HepG2 (cell line): ENCODE results near the gene FOXK2. TPM values are rescaled to one million over a fixed set of nuclear protein-coding genes. Genes with fewer than 3 reads are reported as not detected.

ENCODE experiments used
- ATAC-seq: fragments of 200-7000 bp; cut with Tn5 transposase; 3 replicates; pipeline ENCODE4 v1.9.1; 2020; ENCODE audit warnings: mild to moderate bottlenecking, moderate library complexity
- BruUV-seq: library from RNA; stranded (reverse); fragments of 400-500 nt; replicated peaks from 2 replicates; lab custom pipeline; 2021; lab: Mats Ljungman, UMichigan
- CTCF ChIA-PET: fragments of 300-600 bp; formaldehyde crosslinking; extraction: SDS; loops from one replicate; lab custom pipeline; 2021; ENCODE audit warnings: low total read pairs, inconsistent platforms, low intra/inter-chr PET ratio; lab: Yijun Ruan, JAX
- POLR2A ChIA-PET: fragments of 350-600 bp; sonication (Branson Sonifier 250); formaldehyde crosslinking; loops from one replicate; lab custom pipeline; 2020; ENCODE audit warnings: antibody characterized with exemption, inconsistent platforms; lab: Yijun Ruan, JAX
- DNase-seq: peaks from one replicate; pipeline ENCODE4 v3.0.0-alpha.2; 2015; ENCODE audit warnings: low spot score
- FAIRE-seq: peaks from 3 replicates; lab custom pipeline; 2011; peaks lifted over from hg19 to GRCh38; lab: Jason Lieb, UNC
- H2AFZ ChIP-seq: one replicate; pipeline ENCODE4 v1.6.1; 2011; ENCODE audit warnings: low read length, inconsistent platforms
- H3K27ac ChIP-seq: fragments of 300-600 bp; 3 replicates; pipeline ENCODE4 v1.8.0; 2011; ENCODE audit warnings: mixed run types, mild to moderate bottlenecking, mixed read lengths, low read length, inconsistent platforms; ENCODE audit not compliant: insufficient read depth; ENCODE audit errors: extremely low read length
- H3K27me3 ChIP-seq, 2 experiments: fragments of 200-600 bp in 1 of 2; 2 replicates in 1 of 2; 3 replicates in 1 of 2; pipeline versions ENCODE4 v1.6.0 to v1.8.0; 2011; ENCODE audit warnings: low read length in 2 of 2, mild to moderate bottlenecking in 2 of 2, moderate library complexity in 2 of 2, inconsistent platforms in 1 of 2; ENCODE audit not compliant: insufficient read depth in 2 of 2, control insufficient read depth in 1 of 2
- H3K36me3 ChIP-seq, 2 experiments: fragments of 200-600 bp in 1 of 2; replicated peaks in 1 of 2; 2 replicates in 1 of 2; 3 replicates in 1 of 2; pipeline versions ENCODE4 v1.5.1 to v1.8.0; 2011; ENCODE audit warnings: low read length in 2 of 2, inconsistent platforms in 1 of 2; ENCODE audit not compliant: insufficient read depth in 2 of 2, control insufficient read depth in 1 of 2
- H3K4me1 ChIP-seq: 2 replicates; pipeline ENCODE4 v1.5.1; 2012; ENCODE audit warnings: low read length, inconsistent platforms; ENCODE audit not compliant: insufficient read depth
- H3K4me2 ChIP-seq: 2 replicates; pipeline ENCODE4 v1.6.0; 2011; ENCODE audit warnings: low read depth, low read length, inconsistent platforms
- H3K4me3 ChIP-seq, 3 experiments: fragments of 200-600 bp in 1 of 3; sonication (generic), shearing (Covaris generic) in 1 of 3; replicated peaks in 1 of 3; 2 replicates each; pipeline ENCODE4 v1.5.1; 2011 to 2016; ENCODE audit warnings: low read length in 3 of 3, inconsistent platforms in 2 of 3, low read depth in 2 of 3, mild to moderate bottlenecking in 2 of 3, control low read depth in 1 of 3, mixed read lengths in 1 of 3; ENCODE audit not compliant: insufficient read depth in 1 of 3
- H3K79me2 ChIP-seq: one replicate; pipeline ENCODE4 v1.6.1; 2011; ENCODE audit warnings: low read length, inconsistent platforms; ENCODE audit not compliant: insufficient read depth
- H3K9ac ChIP-seq: 2 replicates; pipeline ENCODE4 v1.6.0; 2011; ENCODE audit warnings: mild to moderate bottlenecking, low read depth, low read length, inconsistent platforms; ENCODE audit not compliant: insufficient read depth
- H3K9me3 ChIP-seq: 2 replicates; pipeline ENCODE4 v1.5.1; 2012; ENCODE audit warnings: mild to moderate bottlenecking, low read length
- H4K20me1 ChIP-seq: 2 replicates; pipeline ENCODE4 v1.6.0; 2011; ENCODE audit warnings: inconsistent platforms, mild to moderate bottlenecking, low read length, moderate library complexity; ENCODE audit not compliant: insufficient read depth
- MTF1 ChIP-seq: sonication (generic); formaldehyde crosslinking; IDR thresholded peaks from 2 replicates; pipeline ENCODE4 v1.5.0; 2020; ENCODE audit warnings: missing genetic modification reagents
- POLR2G ChIP-seq: fragments of 200-400 bp; formaldehyde crosslinking; IDR thresholded peaks from 2 replicates; pipeline ENCODE4 v1.6.1; 2018; ENCODE audit warnings: mild to moderate bottlenecking, low read depth, low read length, moderate library complexity
- TEAD3 ChIP-seq: optimal IDR thresholded peaks from 2 replicates; pipeline ENCODE3; 2016; ENCODE audit warnings: borderline replicate concordance
- XRCC5 ChIP-seq: fragments of 200-400 bp; formaldehyde crosslinking; optimal IDR thresholded peaks from 2 replicates; pipeline ENCODE3; 2017; ENCODE audit warnings: mild to moderate bottlenecking, low read length
- ZFAT ChIP-seq: sonication (generic); formaldehyde crosslinking; conservative IDR thresholded peaks from 2 replicates; pipeline ENCODE4 v1.8.1; 2023; ENCODE audit warnings: missing genetic modification reagents, inconsistent platforms
- ZNF317 ChIP-seq: sonication (generic); formaldehyde crosslinking; IDR thresholded peaks from 2 replicates; pipeline ENCODE4 v1.5.0; 2020; ENCODE audit warnings: mild to moderate bottlenecking, missing genetic modification reagents
- WGBS: methylation state at CpG from one replicate; pipeline ENCODE4 v1.1.6; 2017; ENCODE audit warnings: low lambda C conversion rate; 5-methylcytosine and 5-hydroxymethylcytosine counted together
- in situ Hi-C: cut with HindIII; loops from 2 replicates; pipeline ENCODE4 v1.10.0; 2017; ENCODE audit warnings: low pct_unique_long_range_greater_than_20kb; ENCODE audit not compliant: extremely low pct_ligation_motif_present
- intact Hi-C: fragments of 100-400 bp; cut with micrococcal nuclease; formaldehyde crosslinking; loops from one replicate; pipeline ENCODE4 v1.10.0; 2022; ENCODE audit not compliant: unreplicated experiment
- polyA plus RNA-seq, 8 experiments: library from polyadenylated mRNA; depleted of rRNA in 3 of 8; stranded (reverse) in 7 of 8; unstranded in 1 of 8; fragments of >200 nt; fragmentation: Illumina TruSeq in 4 of 8; extraction: Trizol in 4 of 8; gene quantifications; 2 replicates each; pipeline versions ENCODE4 v1.2.1 to v1.2.3, GENCODE V29; 2011 to 2016; ENCODE audit warnings: low read depth in 4 of 8, missing spikeins in 1 of 8, mixed read lengths in 1 of 8; ENCODE audit not compliant: insufficient read depth in 1 of 8
- total RNA-seq, 5 experiments: library from RNA; depleted of rRNA; stranded (reverse); fragments of >200 nt; fragmentation: Illumina TruSeq; extraction: Trizol; gene quantifications; 2 replicates each; pipeline ENCODE4 v1.2.3, GENCODE V29; 2016; ENCODE audit warnings: low read depth in 1 of 5
- TF ChIP-seq, protein P1 (sequence below): sonication (generic); formaldehyde crosslinking; IDR thresholded peaks from 2 replicates; pipeline ENCODE4 v1.4.0; 2020; ENCODE audit warnings: mild to moderate bottlenecking, missing genetic modification reagents, borderline replicate concordance

The FOXK2 gene
- total and polyA plus RNA-seq, 2 of the 13 experiments (the other 11 are each of a cell fraction or from before 2014, with no cell fraction given) = 67.1 to 67.2 TPM

DNA sequence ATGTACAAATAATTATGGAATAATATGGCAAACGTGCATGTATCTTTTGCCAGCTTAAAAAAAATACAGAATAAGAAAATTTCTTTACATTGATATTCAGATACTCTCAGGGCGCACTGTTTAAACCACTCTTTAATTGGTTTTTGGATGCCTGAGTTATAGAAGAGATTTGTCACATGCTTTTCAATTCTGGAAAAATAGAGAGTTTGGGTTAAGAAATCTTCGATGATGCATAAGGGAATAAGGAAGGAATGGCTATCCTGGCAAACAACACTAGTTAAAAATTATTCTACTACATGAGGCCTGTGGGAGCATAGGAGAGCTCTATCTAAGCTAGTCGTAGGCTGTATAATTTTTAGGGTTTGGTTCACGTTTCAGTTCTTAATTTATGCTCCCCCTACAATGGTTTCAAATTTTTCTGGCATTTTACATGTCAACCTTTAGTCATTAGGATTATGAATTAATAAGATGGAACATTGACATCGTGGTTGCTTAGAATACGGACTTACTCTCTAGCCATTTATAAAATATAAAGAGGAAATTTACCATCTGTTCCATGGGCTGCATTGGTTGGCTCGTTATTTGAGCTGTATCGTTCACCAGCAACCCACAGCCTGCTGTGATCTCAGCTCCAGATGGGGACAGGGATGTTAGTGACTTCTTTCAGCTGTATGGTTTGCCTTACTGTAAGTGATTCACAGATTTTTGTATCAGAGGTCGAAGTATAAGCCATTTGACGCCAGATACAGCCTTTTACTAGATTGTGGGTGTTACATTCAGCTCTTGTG lies 45.1 kb upstream of the FOXK2 start (continued):
- TF ChIP-seq ZFAT (CRISPR knock-in tag) = no peak
- no peak for TF ChIP-seq TEAD3 (CRISPR knock-in tag)
- no peak for TF ChIP-seq XRCC5
- TF ChIP-seq, protein P1, sequence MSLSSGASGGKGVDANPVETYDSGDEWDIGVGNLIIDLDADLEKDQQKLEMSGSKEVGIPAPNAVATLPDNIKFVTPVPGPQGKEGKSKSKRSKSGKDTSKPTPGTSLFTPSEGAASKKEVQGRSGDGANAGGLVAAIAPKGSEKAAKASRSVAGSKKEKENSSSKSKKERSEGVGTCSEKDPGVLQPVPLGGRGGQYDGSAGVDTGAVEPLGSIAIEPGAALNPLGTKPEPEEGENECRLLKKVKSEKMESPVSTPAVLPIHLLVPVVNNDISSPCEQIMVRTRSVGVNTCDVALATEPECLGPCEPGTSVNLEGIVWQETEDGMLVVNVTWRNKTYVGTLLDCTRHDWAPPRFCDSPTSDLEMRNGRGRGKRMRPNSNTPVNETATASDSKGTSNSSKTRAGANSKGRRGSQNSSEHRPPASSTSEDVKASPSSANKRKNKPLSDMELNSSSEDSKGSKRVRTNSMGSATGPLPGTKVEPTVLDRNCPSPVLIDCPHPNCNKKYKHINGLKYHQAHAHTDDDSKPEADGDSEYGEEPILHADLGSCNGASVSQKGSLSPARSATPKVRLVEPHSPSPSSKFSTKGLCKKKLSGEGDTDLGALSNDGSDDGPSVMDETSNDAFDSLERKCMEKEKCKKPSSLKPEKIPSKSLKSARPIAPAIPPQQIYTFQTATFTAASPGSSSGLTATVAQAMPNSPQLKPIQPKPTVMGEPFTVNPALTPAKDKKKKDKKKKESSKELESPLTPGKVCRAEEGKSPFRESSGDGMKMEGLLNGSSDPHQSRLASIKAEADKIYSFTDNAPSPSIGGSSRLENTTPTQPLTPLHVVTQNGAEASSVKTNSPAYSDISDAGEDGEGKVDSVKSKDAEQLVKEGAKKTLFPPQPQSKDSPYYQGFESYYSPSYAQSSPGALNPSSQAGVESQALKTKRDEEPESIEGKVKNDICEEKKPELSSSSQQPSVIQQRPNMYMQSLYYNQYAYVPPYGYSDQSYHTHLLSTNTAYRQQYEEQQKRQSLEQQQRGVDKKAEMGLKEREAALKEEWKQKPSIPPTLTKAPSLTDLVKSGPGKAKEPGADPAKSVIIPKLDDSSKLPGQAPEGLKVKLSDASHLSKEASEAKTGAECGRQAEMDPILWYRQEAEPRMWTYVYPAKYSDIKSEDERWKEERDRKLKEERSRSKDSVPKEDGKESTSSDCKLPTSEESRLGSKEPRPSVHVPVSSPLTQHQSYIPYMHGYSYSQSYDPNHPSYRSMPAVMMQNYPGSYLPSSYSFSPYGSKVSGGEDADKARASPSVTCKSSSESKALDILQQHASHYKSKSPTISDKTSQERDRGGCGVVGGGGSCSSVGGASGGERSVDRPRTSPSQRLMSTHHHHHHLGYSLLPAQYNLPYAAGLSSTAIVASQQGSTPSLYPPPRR (CRISPR knock-in tag) = no peak
- no peak for TF ChIP-seq MTF1 (CRISPR knock-in tag)

DNA sequence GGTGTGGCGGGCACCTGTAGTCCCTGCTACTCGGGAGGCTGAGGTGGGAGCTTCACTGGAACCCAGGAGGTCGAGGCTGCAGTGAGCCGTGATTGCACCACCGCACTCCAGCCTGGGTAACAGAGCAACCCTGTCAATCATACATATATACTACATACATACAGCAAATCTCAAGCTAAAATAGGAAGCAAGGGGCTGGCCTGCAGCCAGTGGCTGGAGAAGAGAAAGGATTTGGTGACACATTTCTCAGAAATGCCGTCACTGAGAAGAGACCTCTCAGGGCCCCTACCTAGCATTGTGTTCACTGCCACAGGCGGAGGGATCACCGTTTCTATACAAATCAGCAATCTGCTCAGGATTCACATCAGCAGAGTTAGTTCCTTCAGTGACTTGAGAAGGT lies 44.1 kb upstream of the FOXK2 start:
- no peaks in the 10 kb centered on the region for H4K20me1 ChIP-seq
- H3K9ac ChIP-seq = no peak overlapping the region
- H2AFZ ChIP-seq = no peak overlapping the region
- no peak overlapping the region for H3K27ac ChIP-seq
- ChIA-PET POLR2A (no interaction called here), CTCF (no interaction called here)
- TF ChIP-seq POLR2G = no peak
- TF ChIP-seq ZNF317 (CRISPR knock-in tag) = no peak
- 93% methylated on average over 8 of the region's 8 CpGs for WGBS
- no peak for FAIRE-seq
- BruUV-seq = no TSS peak
- peaks cover 29 to 61% of the 10 kb centered on the region in 2 experiments for H3K36me3 ChIP-seq
- in situ Hi-C loops (no loop called here), intact Hi-C loops (no loop called here)
- no peak for DNase-seq
- no peaks in the 10 kb centered on the region for H3K9me3 ChIP-seq
- H3K4me3 ChIP-seq = no peak overlapping the region
- no peak overlapping the region for H3K4me2 ChIP-seq
- peaks cover 5% of the 10 kb centered on the region; the same call in 1 of the 2 replicates for H3K4me1 ChIP-seq
- no peak for ATAC-seq
- no peaks in the 10 kb centered on the region for H3K79me2 ChIP-seq
- no peaks in the 10 kb centered on the region for H3K27me3 ChIP-seq
